GM12864 (cell line): ENCODE results near the gene UBALD2.
"Not testable (repeated sequence)": the region's sequence is repeated elsewhere in the genome, so short reads cannot be mapped to it uniquely, and the experiment has no call there.

Experiments used
- DNase-seq: peaks from one replicate; pipeline ENCODE4 v3.0.0-alpha.2; 2011; ENCODE audit warnings: low read depth
- H3K4me3 ChIP-seq: 2 replicates; pipeline ENCODE4 v1.5.1; 2011; ENCODE audit warnings: mild to moderate bottlenecking, low read depth, low read length, control low read depth
- TF ChIP-seq, protein P1 (sequence below): IDR thresholded peaks from 2 replicates; pipeline ENCODE4 v1.5.1; 2011; ENCODE audit warnings: low read depth, mild to moderate bottlenecking, moderate library complexity, low read length, control low read depth, inconsistent platforms; ENCODE audit errors: missing control alignments

UBALD2 gene

DNA sequence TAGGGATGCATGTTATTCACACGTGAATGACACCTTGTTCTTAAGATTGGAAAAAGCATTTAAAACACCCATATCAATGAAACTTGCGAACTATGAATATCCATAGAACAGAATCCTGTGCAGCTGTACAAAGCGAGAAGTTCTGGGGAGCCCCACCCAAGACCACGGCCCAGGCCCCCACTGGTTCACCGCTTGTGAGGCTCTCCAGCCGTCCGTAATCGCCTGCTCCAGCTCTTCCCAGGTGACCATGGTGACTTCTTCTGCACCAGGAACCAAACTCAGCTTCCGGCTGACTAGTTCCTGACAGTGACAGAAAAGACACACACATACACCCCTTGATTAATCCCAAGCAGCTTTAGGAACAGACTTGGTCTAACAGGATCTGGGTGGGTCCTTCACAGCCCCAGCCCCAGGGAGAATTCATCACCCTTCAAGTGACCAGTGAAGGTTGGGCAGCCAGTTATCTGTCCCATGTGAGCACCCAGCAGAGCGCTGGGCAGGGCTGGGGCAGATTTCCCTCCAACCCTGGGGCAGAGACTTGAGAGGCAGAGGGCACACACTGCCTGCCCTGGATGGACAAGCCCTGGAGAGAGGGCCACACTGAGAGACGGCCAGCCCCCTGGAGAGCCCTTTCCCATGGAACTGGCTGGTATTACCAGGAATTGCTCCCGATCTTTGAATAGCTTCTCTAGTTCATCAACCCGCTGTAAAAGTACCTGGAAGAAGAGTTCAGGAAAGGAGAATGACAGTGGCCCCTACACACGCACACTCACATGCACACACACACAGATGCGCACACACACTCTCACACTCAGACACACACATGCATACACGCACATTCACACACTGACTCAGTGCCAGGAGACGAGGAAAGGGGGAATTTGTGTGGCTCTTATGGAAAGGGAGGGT lies 39.3 kb downstream of the UBALD2 start:
- no peak for DNase-seq
- no peak overlapping the region for H3K4me3 ChIP-seq
- TF ChIP-seq, protein P1, sequence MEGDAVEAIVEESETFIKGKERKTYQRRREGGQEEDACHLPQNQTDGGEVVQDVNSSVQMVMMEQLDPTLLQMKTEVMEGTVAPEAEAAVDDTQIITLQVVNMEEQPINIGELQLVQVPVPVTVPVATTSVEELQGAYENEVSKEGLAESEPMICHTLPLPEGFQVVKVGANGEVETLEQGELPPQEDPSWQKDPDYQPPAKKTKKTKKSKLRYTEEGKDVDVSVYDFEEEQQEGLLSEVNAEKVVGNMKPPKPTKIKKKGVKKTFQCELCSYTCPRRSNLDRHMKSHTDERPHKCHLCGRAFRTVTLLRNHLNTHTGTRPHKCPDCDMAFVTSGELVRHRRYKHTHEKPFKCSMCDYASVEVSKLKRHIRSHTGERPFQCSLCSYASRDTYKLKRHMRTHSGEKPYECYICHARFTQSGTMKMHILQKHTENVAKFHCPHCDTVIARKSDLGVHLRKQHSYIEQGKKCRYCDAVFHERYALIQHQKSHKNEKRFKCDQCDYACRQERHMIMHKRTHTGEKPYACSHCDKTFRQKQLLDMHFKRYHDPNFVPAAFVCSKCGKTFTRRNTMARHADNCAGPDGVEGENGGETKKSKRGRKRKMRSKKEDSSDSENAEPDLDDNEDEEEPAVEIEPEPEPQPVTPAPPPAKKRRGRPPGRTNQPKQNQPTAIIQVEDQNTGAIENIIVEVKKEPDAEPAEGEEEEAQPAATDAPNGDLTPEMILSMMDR = no peak

DNA sequence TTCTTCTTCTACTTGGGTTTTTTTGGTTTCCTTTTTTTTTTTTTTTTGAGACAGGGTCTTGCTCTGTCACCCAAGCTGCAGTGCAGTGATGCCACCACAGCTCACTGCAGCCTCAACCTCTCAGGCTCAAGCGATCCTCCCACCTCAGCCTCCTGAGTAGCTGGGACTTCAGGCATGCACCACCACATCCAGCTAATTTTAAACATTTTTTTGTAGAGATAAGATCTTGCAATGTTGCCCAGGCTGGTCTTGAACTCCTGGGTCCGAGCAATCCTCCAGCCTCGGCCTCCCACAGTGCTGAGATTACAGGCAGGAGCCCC lies 39.9 kb downstream of the UBALD2 start:
- not testable (repeated sequence) for DNase-seq, H3K4me3 ChIP-seq

DNA sequence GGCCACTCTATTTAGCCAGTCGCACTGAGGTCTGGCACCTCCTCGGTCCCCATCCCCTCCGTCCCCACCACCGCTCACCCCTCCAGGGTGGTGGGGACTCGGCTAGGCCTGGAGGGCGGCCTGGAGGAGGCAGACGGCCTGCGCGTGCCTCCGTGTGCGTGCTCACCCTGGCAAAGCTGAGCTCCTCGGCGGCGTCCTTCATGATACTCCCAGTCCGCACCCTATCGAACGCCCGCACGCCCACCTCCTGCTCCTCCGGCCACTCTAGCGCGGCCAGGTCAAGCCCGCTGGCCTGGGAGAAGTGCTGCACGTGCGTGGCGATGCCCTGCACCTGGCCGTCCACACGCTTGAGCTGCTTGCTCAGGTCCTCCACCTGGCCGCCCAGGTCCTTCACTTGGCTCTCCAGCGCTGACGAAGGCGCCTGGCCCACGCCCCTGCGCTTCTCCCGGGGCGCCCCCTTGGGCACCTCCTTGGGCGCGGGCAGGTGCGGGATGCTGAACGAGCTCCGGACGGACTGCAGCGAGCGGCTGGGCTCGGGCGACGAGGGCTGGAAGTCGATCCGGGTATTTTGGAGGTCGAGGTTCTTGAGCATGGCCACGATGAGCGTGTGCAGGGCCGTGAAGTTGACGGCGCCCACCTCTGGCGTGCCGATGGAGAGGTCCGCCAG lies 42.3 kb downstream of the UBALD2 start:
- TF ChIP-seq, protein P1 = no peak
- DNase-seq = no peak
- H3K4me3 ChIP-seq = no peak overlapping the region

DNA sequence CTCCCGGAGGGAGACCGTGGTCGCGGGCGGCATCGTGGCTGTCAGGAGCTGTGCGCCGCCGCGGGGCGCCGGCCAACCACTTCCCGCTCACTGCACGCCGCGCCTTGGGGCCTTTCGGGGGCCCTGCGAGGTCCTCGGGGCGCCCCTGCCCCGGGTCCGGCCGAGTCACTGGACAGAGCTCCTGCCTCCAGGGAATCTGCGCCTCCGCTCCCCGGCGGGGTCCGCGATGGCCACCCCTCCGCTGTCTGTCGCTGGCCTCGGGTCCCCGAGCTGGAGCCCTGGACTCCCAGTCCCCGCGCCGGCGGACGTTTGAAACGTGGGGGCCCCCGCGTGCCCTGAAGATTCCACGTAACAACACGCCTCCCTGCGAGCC lies 42.8 kb downstream of the UBALD2 start, which contains the start of gene QRICH2:
Gene QRICH2, minus strand, starts transcription at position 311 of the 373 bp plus-strand sequence. Its CDS starts 278 bp downstream, at position 33.
- TF ChIP-seq, protein P1 = no peak
- no peak within 1 kb of the TSS for H3K4me3 ChIP-seq

DNA sequence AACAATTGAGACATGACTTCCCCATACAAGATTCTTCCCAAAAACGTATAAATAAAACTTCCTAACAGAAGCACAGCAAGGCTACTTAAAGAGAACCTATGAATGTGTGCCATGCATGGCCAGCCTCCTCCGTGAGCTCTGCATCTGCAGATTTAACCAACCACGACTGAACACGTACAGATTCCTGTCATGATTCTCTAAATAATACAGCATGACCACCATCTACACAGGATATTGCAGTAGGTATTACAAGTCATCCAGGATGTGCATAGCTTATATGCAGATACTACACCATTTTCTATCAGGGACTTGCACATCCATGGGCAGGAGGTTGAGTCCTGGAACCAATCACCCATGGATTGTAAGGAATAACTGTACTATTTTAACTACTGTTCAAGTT lies 44.3 kb downstream of the UBALD2 start:
- H3K4me3 ChIP-seq = no peak overlapping the region
- no peak for DNase-seq
- TF ChIP-seq, protein P1 = no peak

More for the DNA sequence above, 42.8 kb downstream of the UBALD2 start, which contains the start of gene QRICH2:
- no peak for DNase-seq

DNA sequence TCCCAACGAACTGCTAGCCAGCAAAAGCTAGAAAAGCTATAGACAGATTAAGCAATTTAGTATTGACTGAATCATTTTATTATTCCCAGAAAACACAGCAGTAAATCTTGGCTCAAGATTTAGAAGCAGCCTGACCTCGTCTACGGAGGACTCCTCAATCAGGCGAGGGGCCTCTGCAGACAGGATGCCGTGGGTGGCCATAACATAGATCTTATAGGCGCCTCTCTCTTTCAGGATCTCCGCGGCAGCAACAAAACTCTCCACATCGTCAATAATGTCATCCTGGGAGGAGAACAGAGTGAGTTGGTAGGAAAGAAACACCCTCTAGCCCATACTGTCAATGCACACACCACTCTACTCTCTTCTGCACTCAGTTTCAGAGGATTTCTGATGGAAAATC lies 47.6 kb downstream of the UBALD2 start:
- DNase-seq = no peak
- no peak overlapping the region for H3K4me3 ChIP-seq
- TF ChIP-seq, protein P1 = no peak

DNA sequence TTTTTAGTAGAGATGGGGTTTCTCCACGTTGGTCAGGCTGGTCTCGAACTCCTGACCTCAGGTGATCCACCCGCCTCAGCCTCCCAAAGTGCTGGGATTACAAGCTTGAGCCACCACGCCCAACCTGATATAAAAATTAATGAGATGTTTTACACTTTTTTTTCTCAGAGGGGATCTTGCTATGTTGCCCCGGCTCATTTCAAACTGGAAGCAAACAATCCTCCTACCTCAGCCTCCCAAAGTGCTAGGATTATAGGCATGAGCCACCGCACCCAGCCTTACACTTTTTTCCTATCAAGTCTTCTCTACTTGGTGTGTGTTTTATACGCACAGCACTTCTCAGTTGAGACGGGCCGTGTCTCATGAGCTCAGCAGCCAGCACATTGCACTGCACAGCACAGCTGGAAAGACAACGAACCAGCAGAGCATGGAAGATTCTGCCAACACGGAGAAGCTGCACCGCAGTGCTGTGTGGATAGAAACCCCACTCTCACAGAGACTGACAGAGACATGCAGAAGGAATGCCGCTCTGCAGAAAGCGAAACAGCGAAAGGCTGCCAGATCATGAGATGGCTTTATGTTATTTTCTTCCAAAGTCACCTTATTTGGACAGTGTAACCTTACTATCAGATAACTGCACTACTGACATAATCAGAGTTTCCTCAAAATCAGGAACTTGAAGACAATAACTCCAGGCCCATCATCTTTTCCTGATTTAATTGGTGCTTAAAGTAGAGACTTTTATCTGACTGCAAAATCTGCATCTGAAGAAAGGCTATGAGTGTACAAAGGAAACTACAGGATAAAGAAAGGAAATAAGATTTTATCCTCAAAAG lies 49.5 kb downstream of the UBALD2 start:
- TF ChIP-seq, protein P1 = no peak
- DNase-seq = no peak
- no peak overlapping the region for H3K4me3 ChIP-seq
